ENCODE data around the gene LALBA.

DNA sequence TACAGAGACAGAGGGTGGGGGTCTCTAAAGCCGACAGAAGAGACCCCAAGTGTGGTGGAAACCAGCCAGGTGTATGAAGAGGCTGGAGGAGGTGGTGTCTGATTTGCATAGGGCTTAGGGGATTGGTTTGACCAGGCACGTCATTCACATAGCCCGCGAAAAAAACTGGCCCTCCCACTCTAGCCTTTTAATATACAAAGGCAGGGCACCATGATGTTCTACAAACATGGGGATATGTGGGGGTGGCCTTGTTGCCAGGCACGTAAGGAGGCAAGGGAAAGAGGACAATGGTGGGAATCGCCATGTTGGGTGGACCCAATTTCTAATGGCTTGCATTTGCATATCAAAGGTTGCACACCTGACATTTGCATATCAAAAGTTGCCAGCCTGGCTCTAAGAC, 13.2 kb downstream of the LALBA start:
- TF ChIP-seq, protein P1, sequence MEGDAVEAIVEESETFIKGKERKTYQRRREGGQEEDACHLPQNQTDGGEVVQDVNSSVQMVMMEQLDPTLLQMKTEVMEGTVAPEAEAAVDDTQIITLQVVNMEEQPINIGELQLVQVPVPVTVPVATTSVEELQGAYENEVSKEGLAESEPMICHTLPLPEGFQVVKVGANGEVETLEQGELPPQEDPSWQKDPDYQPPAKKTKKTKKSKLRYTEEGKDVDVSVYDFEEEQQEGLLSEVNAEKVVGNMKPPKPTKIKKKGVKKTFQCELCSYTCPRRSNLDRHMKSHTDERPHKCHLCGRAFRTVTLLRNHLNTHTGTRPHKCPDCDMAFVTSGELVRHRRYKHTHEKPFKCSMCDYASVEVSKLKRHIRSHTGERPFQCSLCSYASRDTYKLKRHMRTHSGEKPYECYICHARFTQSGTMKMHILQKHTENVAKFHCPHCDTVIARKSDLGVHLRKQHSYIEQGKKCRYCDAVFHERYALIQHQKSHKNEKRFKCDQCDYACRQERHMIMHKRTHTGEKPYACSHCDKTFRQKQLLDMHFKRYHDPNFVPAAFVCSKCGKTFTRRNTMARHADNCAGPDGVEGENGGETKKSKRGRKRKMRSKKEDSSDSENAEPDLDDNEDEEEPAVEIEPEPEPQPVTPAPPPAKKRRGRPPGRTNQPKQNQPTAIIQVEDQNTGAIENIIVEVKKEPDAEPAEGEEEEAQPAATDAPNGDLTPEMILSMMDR (IDR thresholded peaks at IDR 0.05) = no peak
- no peak for TF ChIP-seq POLR2AphosphoS5 (IDR thresholded peaks at IDR 0.05; ENCODE audit: low read depth, low read length)
- TF ChIP-seq, protein P2, sequence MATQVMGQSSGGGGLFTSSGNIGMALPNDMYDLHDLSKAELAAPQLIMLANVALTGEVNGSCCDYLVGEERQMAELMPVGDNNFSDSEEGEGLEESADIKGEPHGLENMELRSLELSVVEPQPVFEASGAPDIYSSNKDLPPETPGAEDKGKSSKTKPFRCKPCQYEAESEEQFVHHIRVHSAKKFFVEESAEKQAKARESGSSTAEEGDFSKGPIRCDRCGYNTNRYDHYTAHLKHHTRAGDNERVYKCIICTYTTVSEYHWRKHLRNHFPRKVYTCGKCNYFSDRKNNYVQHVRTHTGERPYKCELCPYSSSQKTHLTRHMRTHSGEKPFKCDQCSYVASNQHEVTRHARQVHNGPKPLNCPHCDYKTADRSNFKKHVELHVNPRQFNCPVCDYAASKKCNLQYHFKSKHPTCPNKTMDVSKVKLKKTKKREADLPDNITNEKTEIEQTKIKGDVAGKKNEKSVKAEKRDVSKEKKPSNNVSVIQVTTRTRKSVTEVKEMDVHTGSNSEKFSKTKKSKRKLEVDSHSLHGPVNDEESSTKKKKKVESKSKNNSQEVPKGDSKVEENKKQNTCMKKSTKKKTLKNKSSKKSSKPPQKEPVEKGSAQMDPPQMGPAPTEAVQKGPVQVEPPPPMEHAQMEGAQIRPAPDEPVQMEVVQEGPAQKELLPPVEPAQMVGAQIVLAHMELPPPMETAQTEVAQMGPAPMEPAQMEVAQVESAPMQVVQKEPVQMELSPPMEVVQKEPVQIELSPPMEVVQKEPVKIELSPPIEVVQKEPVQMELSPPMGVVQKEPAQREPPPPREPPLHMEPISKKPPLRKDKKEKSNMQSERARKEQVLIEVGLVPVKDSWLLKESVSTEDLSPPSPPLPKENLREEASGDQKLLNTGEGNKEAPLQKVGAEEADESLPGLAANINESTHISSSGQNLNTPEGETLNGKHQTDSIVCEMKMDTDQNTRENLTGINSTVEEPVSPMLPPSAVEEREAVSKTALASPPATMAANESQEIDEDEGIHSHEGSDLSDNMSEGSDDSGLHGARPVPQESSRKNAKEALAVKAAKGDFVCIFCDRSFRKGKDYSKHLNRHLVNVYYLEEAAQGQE (IDR thresholded peaks at IDR 0.05; ENCODE audit: insufficient read depth in 1 of 2, low read depth in 2 of 2, low read length in 1 of 2) = no peak
- TF ChIP-seq TCF7L2 (IDR thresholded peaks at IDR 0.05; ENCODE audit: low read depth, low read length) = no peak
- TF ChIP-seq SIN3A (IDR thresholded peaks at IDR 0.05; ENCODE audit: borderline replicate concordance, insufficient read depth, low read depth, low read length) = no peak
